Neutrophil (primary cell): Measurements from ENCODE around the gene TYROBP.
A peak's percentile ranks its signal among the peaks of the same experiment; 100 is the strongest.

Experiments
- H3K27ac ChIP-seq: fragments of 200-600 bp; sonication (generic); 2 replicates; pipeline ENCODE4 v1.5.1; 2016; ENCODE audit warnings: mild to moderate bottlenecking, moderate library complexity
- H3K27me3 ChIP-seq: fragments of 200-600 bp; sonication (generic); 2 replicates; pipeline ENCODE4 v1.6.0; 2016; ENCODE audit warnings: mild to moderate bottlenecking
- H3K36me3 ChIP-seq: fragments of 200-600 bp; sonication (generic); 2 replicates; pipeline ENCODE4 v1.5.1; 2017
- H3K4me1 ChIP-seq, 2 experiments: fragments of 200-600 bp in 1 of 2; sonication (generic) in 1 of 2; 1 replicate in 1 of 2; 2 replicates in 1 of 2; pipeline versions ENCODE4 v1.5.1 to v1.6.1; 2013 to 2016; ENCODE audit warnings: low read depth in 1 of 2, low read length in 1 of 2, mild to moderate bottlenecking in 1 of 2, moderate library complexity in 1 of 2; ENCODE audit not compliant: control insufficient read depth in 1 of 2, insufficient read depth in 1 of 2
- H3K4me3 ChIP-seq, 2 experiments: fragments of 200-600 bp in 1 of 2; sonication (generic) in 1 of 2; 1 replicate in 1 of 2; 2 replicates in 1 of 2; pipeline ENCODE4 v1.5.1; 2013 to 2016; ENCODE audit warnings: low read depth in 1 of 2, low read length in 1 of 2, mild to moderate bottlenecking in 1 of 2, moderate library complexity in 1 of 2
- H3K9me3 ChIP-seq: fragments of 200-600 bp; sonication (generic); 2 replicates; pipeline ENCODE4 v1.5.1; 2016
- CTCF ChIP-seq: fragments of 200-600 bp; sonication (generic); IDR thresholded peaks from 2 replicates; pipeline ENCODE4 v1.5.1; 2016; ENCODE audit warnings: antibody characterized with exemption

The TYROBP gene

GRCh38 chr19:35928507-35928906, 20.4 kb upstream of the TYROBP start:
- Histone ChIP-seq H3K36me3 (no peaks in the 10 kb centered on the region), H3K27me3 (peaks cover 16% of the 10 kb centered on the region), H3K4me1 (peaks cover 63 to 69% of the 10 kb centered on the region in 2 experiments), H3K9me3 (no peaks in the 10 kb centered on the region), H3K4me3 (no peak overlapping the region), H3K27ac (peak overlapping the region; percentile 88)
- TF ChIP-seq CTCF = no peak

GRCh38 chr19:35925501-35925900, 17.4 kb upstream of the TYROBP start:
- no peaks in the 10 kb centered on the region for H3K9me3 ChIP-seq
- H3K27me3 ChIP-seq = no peaks in the 10 kb centered on the region
- H3K4me3 ChIP-seq = no peak overlapping the region
- H3K36me3 ChIP-seq = no peaks in the 10 kb centered on the region
- H3K27ac ChIP-seq = peak overlapping the region; percentile 88
- peaks cover 51 to 61% of the 10 kb centered on the region in 2 experiments for H3K4me1 ChIP-seq
- TF ChIP-seq CTCF = no peak

- Histone ChIP-seq H3K4me1 (peaks cover 28 to 36% of the 10 kb centered on the region in 2 experiments), H3K4me3 (no peak overlapping the region), H3K9me3 (no peaks in the 10 kb centered on the region), H3K36me3 (no peaks in the 10 kb centered on the region), H3K27me3 (no peaks in the 10 kb centered on the region), H3K27ac (no peak overlapping the region)
- no peak for TF ChIP-seq CTCF
These were observed 12.9 kb upstream of the TYROBP start for GRCh38 chr19:35921012-35921411.

- Histone ChIP-seq H3K36me3 (no peaks in the 10 kb centered on the region), H3K4me1 (peaks cover 45 to 48% of the 10 kb centered on the region in 2 experiments), H3K9me3 (no peaks in the 10 kb centered on the region), H3K27ac (peak overlapping the region; percentile 59), H3K27me3 (no peaks in the 10 kb centered on the region), H3K4me3 (no peak overlapping the region)
- no peak for TF ChIP-seq CTCF
These were observed 11.2 kb upstream of the TYROBP start for GRCh38 chr19:35919306-35919705.

- peaks cover 75% of the 10 kb centered on the region in 2 experiments for H3K4me1 ChIP-seq
- TF ChIP-seq CTCF = no peak
These were observed 7.3 kb upstream of the TYROBP start for GRCh38 chr19:35915443-35915842.

GRCh38 chr19:35913589-35913988, 5.5 kb upstream of the TYROBP start:
- Histone ChIP-seq H3K27me3 (no peaks in the 10 kb centered on the region), H3K4me1 (peaks cover 81 to 82% of the 10 kb centered on the region in 2 experiments), H3K36me3 (no peaks in the 10 kb centered on the region), H3K9me3 (no peaks in the 10 kb centered on the region), H3K27ac (peak overlapping the region; percentile 100), H3K4me3 (no peak overlapping the region)
- no peak for TF ChIP-seq CTCF

More at GRCh38 chr19:35915443-35915842, 7.3 kb upstream of the TYROBP start:
- no peaks in the 10 kb centered on the region for H3K36me3 ChIP-seq
- H3K9me3 ChIP-seq = no peaks in the 10 kb centered on the region
- H3K27me3 ChIP-seq = no peaks in the 10 kb centered on the region
- peak overlapping the region; percentile 100 for H3K27ac ChIP-seq
- H3K4me3 ChIP-seq = peak overlapping the region in 1 of 2 experiments; percentile 35
